Peyer's patch (tissue), 4 donors: Measurements from ENCODE around the gene CTDNEP1.

Experiments used
- CTCF ChIP-seq, 6 experiments: fragments of 450-650 bp in 4 of 6; fragments of 200-600 bp in 2 of 6; sonication (generic) in 1 of 6; IDR thresholded peaks; one replicate each; pipeline ENCODE4 v1.5.1; 2017 to 2019; ENCODE audit warnings: antibody characterized with exemption in 6 of 6, mild to moderate bottlenecking in 3 of 6, moderate library complexity in 1 of 6
- POLR2A ChIP-seq, 2 donors: fragments of 450-650 bp; IDR thresholded peaks; one replicate each; pipeline ENCODE4 v1.5.1; 2017; ENCODE audit warnings: antibody characterized with exemption in 2 of 2, mild to moderate bottlenecking in 2 of 2, moderate library complexity in 2 of 2

- TF ChIP-seq CTCF (IDR thresholded peaks at IDR 0.05) (no peak), POLR2A (IDR thresholded peaks at IDR 0.05) (no peak)
Measured at GRCh38 chr17:7224110-7224509, 27.4 kb downstream of the CTDNEP1 start.
